Fibroblast of skin of right quadriceps (primary cell): ENCODE results near the gene PARN.

Source experiments
- DNase-seq: peaks from one replicate; pipeline ENCODE4 v3.0.0-alpha.2; 2013

The PARN gene

GRCh38 chr16:14395710-14396304 lies 234.3 kb downstream of the PARN start:
- DNase-seq, result peak; percentile 73

GRCh38 chr16:14394834-14395233 lies 235.2 kb downstream of the PARN start:
- DNase-seq, result no peak

DNA sequence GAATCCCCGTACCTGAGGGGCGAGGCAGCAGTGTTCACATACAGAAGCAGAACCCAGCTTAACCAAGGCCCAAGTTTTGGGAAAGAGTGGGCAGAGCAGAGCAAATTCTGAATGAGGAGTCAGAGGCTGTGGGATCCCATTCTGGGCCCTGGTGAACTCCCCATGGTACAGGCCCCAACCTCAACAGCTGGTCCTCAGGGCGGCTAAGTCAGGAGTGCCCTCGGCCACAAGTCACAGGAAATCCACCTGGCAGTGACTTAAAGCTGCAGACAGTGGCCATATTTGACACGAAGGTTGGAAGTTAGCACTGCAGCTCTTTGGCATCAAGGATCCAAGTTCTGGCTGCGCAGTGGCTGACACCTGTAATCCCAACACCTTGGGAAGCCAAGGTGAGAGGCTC lies 237.1 kb downstream of the PARN start:
- no peak for DNase-seq

- DNase-seq, result no peak
These were observed 240.7 kb downstream of the PARN start for GRCh38 chr16:14389359-14389758.

GRCh38 chr16:14388243-14388642 lies 241.8 kb downstream of the PARN start:
- no peak for DNase-seq

DNA sequence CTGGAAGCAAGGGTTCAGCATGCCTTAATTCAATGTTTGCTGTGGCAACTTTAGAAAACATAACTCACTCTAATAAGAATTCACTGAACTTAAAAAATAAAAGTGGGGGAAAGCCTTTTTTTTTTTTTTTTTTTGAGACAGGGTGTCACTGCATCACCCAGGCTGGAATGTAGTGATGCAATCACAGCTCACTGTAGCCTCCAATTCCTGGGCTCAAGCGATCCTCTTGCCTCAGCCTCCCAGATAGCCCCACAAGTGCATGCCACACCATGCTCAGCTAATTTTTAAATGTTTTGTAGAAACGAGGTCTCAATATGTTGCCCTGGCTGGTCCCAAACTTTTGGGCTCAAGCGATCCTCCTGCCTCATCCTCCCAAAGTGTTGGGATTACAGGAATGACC lies 243.9 kb downstream of the PARN start:
- no peak for DNase-seq
